ENCODE measurements around the gene RANBP1. TPM values are rescaled to one million over a fixed set of nuclear protein-coding genes. Genes with fewer than 3 reads are reported as not detected.

The RANBP1 gene
- total RNA-seq, 1 experiment from 2014 or later, result 168 TPM

- POLR2A ChIA-PET (ENCODE audit: unreplicated experiment), result no interaction called here
- Histone ChIP-seq H3K79me2 (ENCODE audit: low read depth) (peaks cover 10% of the 10 kb centered on the region), H2AFZ (no peak overlapping the region), H4K20me1 (ENCODE audit: insufficient read depth) (no peaks in the 10 kb centered on the region), H3K36me3 (ENCODE audit: low read depth) (no peaks in the 10 kb centered on the region), H3K9me2 (ENCODE audit: insufficient read depth) (no peaks in the 10 kb centered on the region), H3F3A (ENCODE audit: insufficient read depth, low read depth) (peaks cover 24% of the 10 kb centered on the region; the same call in 1 of the 2 replicates), H3K4me3 (no peak overlapping the region), H3K27me3 (ENCODE audit: insufficient read depth, low read depth) (no peaks in the 10 kb centered on the region), H3K4me2 (no peak overlapping the region), H3K9me3 (ENCODE audit: insufficient read depth, low read depth) (no peaks in the 10 kb centered on the region), H3K27ac (no peak overlapping the region), H3K4me1 (replicated peaks; ENCODE audit: insufficient read depth) (no peaks in the 10 kb centered on the region)
- CTCF ChIA-PET, result interaction anchor here (0.7 kb wide), 1 partner anchor 28 kb away, joined by 5 read pairs; no protein-coding TSS in a partner anchor
- DNase-seq, result no peak
- TF ChIP-seq CTCF (conservative IDR thresholded peaks at IDR 0.05) (no peak; the same call in 1 of the 2 replicates), EZH2 (IDR thresholded peaks at IDR 0.05; ENCODE audit: low read depth) (no peak)
- intact Hi-C loops (cut with micrococcal nuclease; ENCODE audit: unreplicated experiment), result no loop called here
- BruUV-seq (replicated peaks), result no TSS peak
Measured at GRCh38 chr22:20111045-20111688, 4.7 kb upstream of the RANBP1 start.

DNA sequence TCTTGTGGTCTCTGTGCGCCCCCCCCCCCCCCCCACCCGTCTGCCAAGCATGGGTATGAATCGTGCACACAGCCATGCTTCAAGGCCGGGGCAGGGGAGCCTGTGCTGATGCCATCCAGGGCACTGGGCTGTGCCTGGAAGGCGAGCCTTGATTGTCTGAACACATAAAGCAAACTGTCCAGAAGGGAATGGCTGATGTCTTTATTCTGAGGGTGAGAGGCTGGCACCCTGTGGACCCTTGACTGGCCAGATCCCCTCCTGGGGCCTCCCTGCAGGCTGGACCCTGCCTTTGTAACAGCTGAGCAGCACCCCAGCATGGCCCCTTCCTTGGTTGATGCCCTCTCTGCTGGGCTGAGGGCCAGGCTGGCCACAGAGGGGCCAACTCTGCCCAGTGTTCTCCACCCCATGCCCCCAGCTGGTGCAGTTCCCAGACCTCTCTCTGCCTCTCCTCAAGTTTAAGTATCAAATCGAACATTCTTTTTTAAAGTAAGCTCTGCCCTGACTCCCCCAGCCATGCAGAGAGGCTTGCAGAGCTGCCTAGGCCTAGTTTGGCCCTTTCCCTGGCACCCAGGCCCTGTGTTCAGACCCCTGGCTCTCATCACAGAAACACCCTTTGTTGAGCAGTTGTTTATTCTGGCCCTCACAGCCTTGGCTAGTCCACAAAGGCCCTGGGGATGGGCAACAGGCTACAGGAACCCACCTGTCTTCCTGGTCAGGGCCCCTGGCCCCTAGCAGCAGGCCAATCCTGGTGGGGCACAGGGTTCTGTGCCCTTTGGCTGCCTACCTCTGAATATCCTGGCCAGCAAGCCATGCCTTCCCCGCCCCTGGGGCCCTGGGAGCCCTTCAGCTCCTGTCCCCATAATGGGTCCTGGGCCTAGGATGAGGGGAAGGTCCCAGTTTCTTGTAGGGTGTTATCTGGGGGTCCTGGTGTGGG lies 3.9 kb upstream of the RANBP1 start:
- Histone ChIP-seq H3K27me3 (ENCODE audit: insufficient read depth, low read depth) (no peaks in the 10 kb centered on the region), H4K20me1 (ENCODE audit: insufficient read depth) (no peaks in the 10 kb centered on the region), H3K9me2 (ENCODE audit: insufficient read depth) (no peaks in the 10 kb centered on the region), H3K79me2 (ENCODE audit: low read depth) (peaks cover 17% of the 10 kb centered on the region), H3K4me2 (no peak overlapping the region), H3K36me3 (ENCODE audit: low read depth) (no peaks in the 10 kb centered on the region), H2AFZ (no peak overlapping the region), H3K9me3 (ENCODE audit: insufficient read depth, low read depth) (no peaks in the 10 kb centered on the region), H3F3A (ENCODE audit: insufficient read depth, low read depth) (peaks cover 24% of the 10 kb centered on the region; the same call in 1 of the 2 replicates), H3K4me3 (no peak overlapping the region), H3K4me1 (replicated peaks; ENCODE audit: insufficient read depth) (no peaks in the 10 kb centered on the region), H3K27ac (no peak overlapping the region)
- no peak for DNase-seq
- CTCF ChIA-PET, result no interaction called here
- TF ChIP-seq EZH2 (IDR thresholded peaks at IDR 0.05; ENCODE audit: low read depth) (no peak), CTCF (conservative IDR thresholded peaks at IDR 0.05) (no peak)
- POLR2A ChIA-PET (ENCODE audit: unreplicated experiment), result no interaction called here
- intact Hi-C loops (cut with micrococcal nuclease; ENCODE audit: unreplicated experiment), result no loop called here
- BruUV-seq (replicated peaks), result no TSS peak

DNA sequence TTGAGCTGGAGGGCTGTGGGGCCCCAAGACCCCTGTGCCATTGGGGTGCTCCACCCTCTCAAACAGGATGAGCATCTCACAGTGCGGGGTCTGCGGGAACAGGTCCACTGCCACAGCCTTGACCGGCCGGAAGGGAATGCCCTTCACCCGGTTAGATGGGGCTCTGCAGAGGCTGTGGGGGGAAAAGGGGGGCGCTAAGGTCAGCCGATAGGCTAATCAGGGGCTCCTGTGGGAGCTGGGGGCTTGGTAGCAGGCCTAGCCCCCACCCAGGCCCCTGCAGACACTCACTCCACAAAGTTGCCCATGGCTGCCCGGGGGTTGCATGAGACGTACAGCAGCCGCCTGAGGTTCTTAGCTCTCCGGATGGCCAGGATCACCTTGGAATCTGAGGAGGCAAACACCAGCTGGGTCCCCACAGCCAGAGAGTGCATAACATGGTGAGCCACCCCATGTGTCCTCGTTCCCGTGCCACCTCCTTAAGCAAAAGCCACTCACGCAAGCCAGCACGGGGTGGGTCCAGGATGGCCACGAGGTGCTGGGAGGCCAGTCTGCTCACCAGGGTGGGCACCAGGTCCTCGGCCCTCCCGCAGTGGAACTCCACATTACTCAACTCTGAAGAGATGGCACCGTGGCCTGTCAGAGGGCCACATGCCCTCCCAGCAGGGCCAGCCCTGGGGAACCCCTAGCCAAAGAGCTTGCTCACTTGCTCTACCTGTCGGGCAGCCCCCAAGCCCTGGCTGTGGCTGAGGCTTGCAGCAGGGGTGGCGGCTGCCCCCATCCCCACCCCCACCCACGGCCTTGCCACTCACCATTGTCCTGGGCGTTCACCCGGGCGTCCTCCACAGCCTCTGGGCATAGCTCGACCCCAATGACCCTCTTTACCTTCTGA lies 3.0 kb upstream of the RANBP1 start:
- Histone ChIP-seq H3K27ac (no peak overlapping the region), H2AFZ (no peak overlapping the region), H3F3A (ENCODE audit: insufficient read depth, low read depth) (peaks cover 24% of the 10 kb centered on the region; the same call in 1 of the 2 replicates), H3K4me1 (replicated peaks; ENCODE audit: insufficient read depth) (no peaks in the 10 kb centered on the region), H3K36me3 (ENCODE audit: low read depth) (no peaks in the 10 kb centered on the region), H3K9me3 (ENCODE audit: insufficient read depth, low read depth) (no peaks in the 10 kb centered on the region), H3K79me2 (ENCODE audit: low read depth) (peaks cover 19% of the 10 kb centered on the region), H3K27me3 (ENCODE audit: insufficient read depth, low read depth) (no peaks in the 10 kb centered on the region), H3K4me3 (no peak overlapping the region), H3K4me2 (no peak overlapping the region), H3K9me2 (ENCODE audit: insufficient read depth) (no peaks in the 10 kb centered on the region), H4K20me1 (ENCODE audit: insufficient read depth) (no peaks in the 10 kb centered on the region)
- no peak for DNase-seq
- no peak for TF ChIP-seq CTCF (conservative IDR thresholded peaks at IDR 0.05)
- no peak for TF ChIP-seq EZH2 (IDR thresholded peaks at IDR 0.05; ENCODE audit: low read depth)
- intact Hi-C loops (cut with micrococcal nuclease; ENCODE audit: unreplicated experiment), result no loop called here
- no TSS peak for BruUV-seq (replicated peaks)
- CTCF ChIA-PET, result no interaction called here
- POLR2A ChIA-PET (ENCODE audit: unreplicated experiment), result interaction anchor here (0.5 kb wide), 1 partner anchor 47 kb away, joined by 11 read pairs; no protein-coding TSS in a partner anchor
